PC-9 (cell line): ENCODE measurements around the gene CSTA. TPM values are rescaled to one million over a fixed set of nuclear protein-coding genes. Genes with fewer than 3 reads are reported as not detected.
A peak's percentile ranks its signal among the peaks of the same experiment; 100 is the strongest.

Source experiments
- BruUV-seq: library from RNA; stranded (reverse); fragments of 400-500 nt; replicated peaks from 2 replicates; lab custom pipeline; 2021; lab: Mats Ljungman, UMichigan
- CTCF ChIA-PET: fragments of 300-600 bp; sonication (Branson Sonifier 250); formaldehyde crosslinking; loops from one replicate; lab custom pipeline; 2022; ENCODE audit warnings: antibody characterized with exemption; lab: Charles Lee
- POLR2A ChIA-PET: fragments of 300-600 bp; sonication (Branson Sonifier 250); formaldehyde crosslinking; loops from one replicate; lab custom pipeline; 2022; ENCODE audit warnings: antibody characterized with exemption; ENCODE audit not compliant: unreplicated experiment; lab: Charles Lee
- DNase-seq, 2 experiments: peaks; one replicate each; pipeline versions ENCODE4 v3.0.0 to v3.0.0-alpha.2; 2015 to 2022; ENCODE audit warnings: mixed read lengths in 1 of 2
- H2AFZ ChIP-seq: fragments of 200-600 bp; sonication (generic); 2 replicates; pipeline ENCODE4 v1.8.1; 2017; ENCODE audit warnings: antibody characterized with exemption
- H3F3A ChIP-seq: fragments of 200-600 bp; sonication (generic); 2 replicates; pipeline ENCODE4 v1.8.1; 2017; ENCODE audit warnings: antibody characterized with exemption, mild to moderate bottlenecking, low read depth; ENCODE audit not compliant: insufficient read depth
- H3K27ac ChIP-seq: fragments of 200-600 bp; sonication (generic); 2 replicates; pipeline ENCODE4 v1.6.1; 2016; ENCODE audit warnings: mixed run types
- H3K27me3 ChIP-seq: fragments of 200-600 bp; sonication (generic); 2 replicates; pipeline ENCODE4 v1.6.1; 2016; ENCODE audit warnings: low read depth, mixed run types; ENCODE audit not compliant: insufficient read depth
- H3K36me3 ChIP-seq: fragments of 200-600 bp; sonication (generic); 2 replicates; pipeline ENCODE4 v1.6.1; 2016; ENCODE audit warnings: low read depth, mixed run types
- H3K4me1 ChIP-seq: fragments of 200-600 bp; sonication (generic); replicated peaks from 2 replicates; pipeline ENCODE4 v1.6.1; 2016; ENCODE audit warnings: mixed run types; ENCODE audit not compliant: insufficient read depth
- H3K4me2 ChIP-seq: fragments of 200-600 bp; sonication (generic); 2 replicates; pipeline ENCODE4 v1.6.1; 2017; ENCODE audit warnings: mixed run types
- H3K4me3 ChIP-seq: fragments of 200-600 bp; sonication (generic); 2 replicates; pipeline ENCODE4 v1.6.1; 2016; ENCODE audit warnings: mixed run types
- H3K79me2 ChIP-seq: fragments of 200-600 bp; sonication (generic); 2 replicates; pipeline ENCODE4 v1.6.1; 2017; ENCODE audit warnings: low read depth, mixed run types
- H3K9me2 ChIP-seq: fragments of 200-600 bp; sonication (generic); 2 replicates; pipeline ENCODE4 v1.8.1; 2017; ENCODE audit warnings: mild to moderate bottlenecking; ENCODE audit not compliant: insufficient read depth
- H3K9me3 ChIP-seq: fragments of 200-600 bp; sonication (generic); 2 replicates; pipeline ENCODE4 v1.8.1; 2016; ENCODE audit warnings: low read depth; ENCODE audit not compliant: insufficient read depth
- H4K20me1 ChIP-seq: fragments of 200-600 bp; sonication (generic); 2 replicates; pipeline ENCODE4 v1.8.1; 2017; ENCODE audit not compliant: insufficient read depth
- CTCF ChIP-seq: fragments of 200-600 bp; sonication (generic); conservative IDR thresholded peaks from 2 replicates; pipeline ENCODE4 v1.6.1; 2017; ENCODE audit warnings: mixed run types, antibody characterized with exemption, mild to moderate bottlenecking, moderate library complexity
- EZH2 ChIP-seq: fragments of 200-600 bp; sonication (generic); IDR thresholded peaks from 2 replicates; pipeline ENCODE4 v1.8.0; 2017; ENCODE audit warnings: antibody characterized with exemption, low read depth
- intact Hi-C: fragments of 100-400 bp; cut with micrococcal nuclease; formaldehyde crosslinking; loops from one replicate; pipeline ENCODE4 v1.10.0; 2022; ENCODE audit not compliant: unreplicated experiment
- total RNA-seq: library from RNA; stranded (reverse); gene quantifications from 2 replicates; pipeline ENCODE4 v1.2.3, GENCODE V29; 2021

CSTA gene
- total RNA-seq, 1 experiment from 2014 or later: 16.8 TPM

DNA sequence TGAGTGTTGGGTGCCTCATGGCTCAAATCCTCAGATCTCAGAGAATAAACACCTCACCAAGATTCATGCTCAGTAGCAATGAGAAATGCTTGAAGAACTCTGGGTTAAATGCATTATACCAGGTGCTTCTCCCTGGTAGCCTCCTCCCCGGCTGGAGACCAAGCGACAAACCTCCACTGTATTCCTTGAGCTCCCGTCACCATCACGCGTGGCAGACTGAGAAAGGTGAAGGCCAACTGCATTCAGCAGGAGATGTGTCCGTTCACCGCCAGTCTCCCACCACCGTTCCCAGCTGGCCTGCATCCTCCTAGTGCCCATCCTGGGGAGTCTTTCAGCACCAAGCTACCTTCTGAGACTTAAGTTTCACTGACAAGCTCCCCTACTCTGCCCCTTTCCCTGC, 7.5 kb downstream of the CSTA start:
- no peaks in the 10 kb centered on the region for H4K20me1 ChIP-seq
- H3K4me3 ChIP-seq: no peak overlapping the region
- no peaks in the 10 kb centered on the region for H3K4me1 ChIP-seq
- no peaks in the 10 kb centered on the region for H3K9me3 ChIP-seq
- no peak overlapping the region for H2AFZ ChIP-seq
- no peak overlapping the region for H3K4me2 ChIP-seq
- no peaks in the 10 kb centered on the region for H3K79me2 ChIP-seq
- no peak for TF ChIP-seq CTCF
- no peak for TF ChIP-seq EZH2
- H3K36me3 ChIP-seq: no peaks in the 10 kb centered on the region
- no peaks in the 10 kb centered on the region for H3F3A ChIP-seq
- no peaks in the 10 kb centered on the region for H3K9me2 ChIP-seq
- CTCF ChIA-PET: no interaction called here
- intact Hi-C loops: no loop called here
- H3K27me3 ChIP-seq: no peaks in the 10 kb centered on the region
- no peak for DNase-seq
- POLR2A ChIA-PET: no interaction called here
- no TSS peak for BruUV-seq
- H3K27ac ChIP-seq: no peak overlapping the region

DNA sequence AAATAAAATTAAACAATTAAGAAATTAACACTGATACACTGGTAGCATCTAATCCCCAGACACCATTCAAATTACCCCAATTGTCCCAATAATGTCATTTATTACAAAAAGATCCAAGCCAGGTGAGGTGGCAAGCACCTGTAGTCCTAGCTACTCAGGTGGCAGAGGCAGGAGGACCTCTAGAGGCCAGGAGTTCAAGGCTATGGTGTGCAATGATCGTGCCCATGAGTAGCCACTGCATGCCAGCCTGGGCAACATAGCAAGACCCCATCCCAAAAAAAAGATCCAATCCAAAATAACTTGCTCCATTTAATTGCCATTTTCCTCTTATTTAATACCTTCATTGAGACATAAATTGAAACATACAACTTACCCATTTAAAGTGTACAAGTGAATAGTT, 17.8 kb downstream of the CSTA start:
- POLR2A ChIA-PET: interaction anchor here (0.6 kb wide), 1 partner anchor 73 kb away, joined by 9 read pairs; the partner anchor contains the start of gene WDR5B
- no TSS peak for BruUV-seq

GRCh38 chr3:122343654-122344053, 18.6 kb downstream of the CSTA start:
- ChIA-PET CTCF (no interaction called here), POLR2A (no interaction called here)
- TF ChIP-seq EZH2 (no peak), CTCF (no peak)
- Histone ChIP-seq H3K27ac (no peak overlapping the region), H3K4me3 (no peak overlapping the region), H3K79me2 (no peaks in the 10 kb centered on the region), H3K4me1 (no peaks in the 10 kb centered on the region), H4K20me1 (no peaks in the 10 kb centered on the region), H3K36me3 (no peaks in the 10 kb centered on the region), H3K9me2 (no peaks in the 10 kb centered on the region; the same call in 1 of the 2 replicates), H3K9me3 (no peaks in the 10 kb centered on the region), H3K4me2 (no peak overlapping the region), H3F3A (no peaks in the 10 kb centered on the region), H3K27me3 (no peaks in the 10 kb centered on the region), H2AFZ (0 out of 2 replicates have a peak overlapping the region, but pooled peaks have one; percentile 41)
- intact Hi-C loops: no loop called here
- no TSS peak for BruUV-seq
- no peak for DNase-seq

More for the DNA sequence above, 17.8 kb downstream of the CSTA start:
- Histone ChIP-seq H3F3A (no peaks in the 10 kb centered on the region), H3K9me2 (no peaks in the 10 kb centered on the region; the same call in 1 of the 2 replicates), H3K4me1 (no peaks in the 10 kb centered on the region), H3K9me3 (no peaks in the 10 kb centered on the region), H3K36me3 (no peaks in the 10 kb centered on the region), H2AFZ (no peak overlapping the region), H3K79me2 (no peaks in the 10 kb centered on the region), H3K27ac (no peak overlapping the region), H4K20me1 (no peaks in the 10 kb centered on the region), H3K4me3 (no peak overlapping the region), H3K27me3 (no peaks in the 10 kb centered on the region), H3K4me2 (no peak overlapping the region)
- no peak for DNase-seq
- intact Hi-C loops: no loop called here
- TF ChIP-seq EZH2: no peak
- TF ChIP-seq CTCF: no peak
- CTCF ChIA-PET: no interaction called here
